SK-N-MC (cell line): ENCODE measurements around the gene MADCAM1.
"Not testable (repeated sequence)": the region's sequence is repeated elsewhere in the genome, so short reads cannot be mapped to it uniquely, and the experiment has no call there.

ENCODE experiments used
- DNase-seq: peaks from one replicate; pipeline ENCODE4 v3.0.0-alpha.2; 2011; ENCODE audit warnings: low read depth, low spot score
- H3K27ac ChIP-seq: fragments of 200-600 bp; sonication (generic); 2 replicates; pipeline ENCODE4 v1.5.1; 2016; ENCODE audit warnings: mixed run types
- H3K36me3 ChIP-seq: fragments of 200-600 bp; sonication (generic); 2 replicates; pipeline ENCODE4 v1.6.1; 2017; ENCODE audit warnings: antibody characterized with exemption, low read length, mixed read lengths; ENCODE audit not compliant: insufficient read depth
- H3K4me3 ChIP-seq: fragments of 200-600 bp; sonication (generic); 2 replicates; pipeline ENCODE4 v1.5.1; 2016
- H3K9ac ChIP-seq: fragments of 200-600 bp; sonication (generic); 2 replicates; pipeline ENCODE4 v1.8.0; 2017; ENCODE audit warnings: mixed run types, mixed read lengths; ENCODE audit not compliant: insufficient read length
- H3K9me3 ChIP-seq: fragments of 200-600 bp; sonication (generic); 2 replicates; pipeline ENCODE4 v1.6.1; 2017; ENCODE audit warnings: low read depth, mild to moderate bottlenecking, antibody characterized with exemption, low read length, moderate library complexity, mixed read lengths
- EZH2 ChIP-seq: fragments of 200-600 bp; sonication (generic); IDR thresholded peaks from one replicate; pipeline ENCODE4 v1.6.1; 2017; ENCODE audit warnings: antibody characterized with exemption
- FOXP2 ChIP-seq: optimal IDR thresholded peaks from 2 replicates; pipeline ENCODE3; 2011; ENCODE audit warnings: mild to moderate bottlenecking, moderate library complexity; ENCODE audit not compliant: insufficient read depth; ENCODE audit errors: extremely low read length, control extremely low read depth
- POLR2AphosphoS5 ChIP-seq: IDR thresholded peaks from 2 replicates; pipeline ENCODE4 v1.6.1; 2012; ENCODE audit warnings: mild to moderate bottlenecking, low read depth, low read length, borderline replicate concordance

The MADCAM1 gene

DNA sequence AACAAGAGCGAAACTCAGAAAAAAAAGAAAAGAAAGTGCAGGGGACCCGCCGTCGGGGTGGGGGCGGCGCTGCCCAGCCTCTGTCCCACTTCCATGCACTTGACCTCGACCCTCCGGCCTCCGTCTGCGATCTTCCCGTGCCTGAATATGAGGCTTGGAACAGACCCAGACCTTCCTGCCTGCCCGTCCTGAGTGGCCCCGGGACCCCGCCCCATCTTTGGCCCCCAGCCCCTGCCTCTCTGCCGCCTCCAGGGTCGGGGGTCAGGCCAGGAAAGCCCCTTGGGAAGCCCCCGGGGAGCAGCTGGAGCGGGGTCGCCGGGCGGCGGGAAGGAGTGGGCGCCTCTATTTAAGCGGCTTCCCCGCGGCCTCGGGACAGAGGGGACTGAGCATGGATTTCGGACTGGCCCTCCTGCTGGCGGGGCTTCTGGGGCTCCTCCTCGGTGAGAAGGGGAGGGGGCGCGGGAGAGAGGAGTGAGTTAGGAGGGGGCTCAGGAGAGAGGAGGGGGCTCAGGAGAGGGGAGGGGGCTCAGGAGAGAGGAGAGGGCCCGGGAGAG lies at the start of gene MADCAM1:
MADCAM1 (plus strand) TSS at position 375 of the 554 bp plus-strand sequence; CDS start at position 389, 14 bp downstream.
- Histone ChIP-seq H3K4me3 (no peak within 1 kb of the TSS), H3K27ac (no peak within 1 kb of the TSS)

DNA sequence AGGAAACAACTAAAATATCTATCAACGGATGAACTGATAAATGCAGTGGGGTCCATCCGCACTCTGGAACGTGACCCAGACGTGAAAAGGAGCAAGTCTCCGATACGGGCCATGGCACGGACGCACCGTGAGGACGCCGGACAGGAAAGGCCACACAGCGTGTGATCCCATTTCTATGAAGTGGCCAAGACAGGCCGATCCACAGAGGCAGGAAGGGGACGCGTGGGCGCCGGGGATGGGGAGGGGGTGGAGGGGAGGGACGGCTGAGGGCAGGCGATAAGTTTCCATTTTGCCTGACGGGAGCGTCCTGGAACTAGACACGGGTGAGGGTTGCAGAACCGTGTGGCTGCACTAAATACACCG lies 49.2 kb upstream of the MADCAM1 start:
- no peak for TF ChIP-seq EZH2
- no peak for TF ChIP-seq POLR2AphosphoS5
- TF ChIP-seq FOXP2 = no peak
- no peak overlapping the region for H3K4me3 ChIP-seq
- H3K9me3 ChIP-seq = no peaks in the 10 kb centered on the region
- no peak for DNase-seq
- H3K9ac ChIP-seq = no peak overlapping the region
- H3K27ac ChIP-seq = no peak overlapping the region
- H3K36me3 ChIP-seq = no peaks in the 10 kb centered on the region

More for the DNA sequence above, at the start of gene MADCAM1:
- Histone ChIP-seq H3K36me3 (no peaks in the 10 kb centered on the region), H3K9me3 (no peaks in the 10 kb centered on the region), H3K9ac (no peak within 1 kb of the TSS)
- TF ChIP-seq POLR2AphosphoS5 = no peak
- no peak for TF ChIP-seq EZH2
- no peak for TF ChIP-seq FOXP2
- no peak for DNase-seq

DNA sequence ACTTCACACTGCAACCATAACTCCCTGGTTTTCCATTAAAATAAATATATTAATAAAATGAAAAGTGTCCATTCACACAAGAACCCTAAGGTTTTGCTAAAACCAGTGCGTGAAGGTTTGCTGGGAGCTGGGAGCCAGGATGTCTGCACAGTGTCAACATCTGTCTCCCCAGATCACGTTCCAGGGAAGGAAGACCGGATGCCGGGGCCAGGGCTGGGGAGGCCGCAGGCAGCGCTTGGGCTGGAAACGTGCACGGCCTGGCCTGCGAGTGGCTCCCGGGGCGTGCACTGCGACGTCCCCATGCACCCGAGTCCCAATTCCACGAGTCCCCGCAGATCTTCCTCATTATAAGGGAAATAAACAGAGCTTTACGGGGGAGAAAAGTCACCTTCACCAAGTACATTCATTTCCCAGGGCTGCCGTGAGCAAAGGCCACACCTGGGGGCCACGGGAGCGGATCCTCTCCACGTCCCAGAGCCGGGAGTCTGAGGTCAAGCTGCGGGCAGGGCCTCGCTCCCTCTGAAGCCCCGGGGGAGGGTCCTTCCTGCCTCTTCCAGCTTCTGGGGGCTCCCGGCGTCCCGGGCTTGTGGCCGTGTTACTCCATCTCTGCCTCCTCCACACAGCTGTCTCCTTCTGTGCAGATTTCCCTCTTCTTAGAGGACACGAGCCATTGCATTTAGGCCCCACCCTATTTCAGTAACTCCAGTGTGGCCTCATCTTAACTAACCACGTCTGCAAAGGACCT lies 48.3 kb upstream of the MADCAM1 start:
- no peak overlapping the region for H3K27ac ChIP-seq

DNA sequence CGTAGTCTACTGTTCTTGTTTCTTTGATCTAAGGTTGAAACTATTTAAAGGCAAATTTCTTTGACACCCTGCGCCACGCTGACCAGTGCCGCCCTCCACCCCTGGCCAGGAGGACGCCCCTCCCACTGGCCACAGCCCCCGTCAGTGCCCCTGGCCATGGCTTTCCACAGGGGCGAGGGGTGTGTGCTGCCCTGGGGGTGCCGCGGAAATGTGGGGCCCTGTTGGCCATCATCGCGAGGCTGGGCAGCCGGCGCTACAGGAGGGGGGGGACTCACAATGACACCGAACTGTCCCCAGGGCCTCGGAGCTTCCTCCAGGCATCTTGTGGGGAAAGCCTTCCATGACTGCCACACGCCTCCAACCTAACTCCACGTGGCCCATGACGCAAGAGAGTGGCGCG lies 46.4 kb upstream of the MADCAM1 start:
- DNase-seq = no peak
- TF ChIP-seq FOXP2 (no peak), POLR2AphosphoS5 (no peak), EZH2 (no peak)
- H3K27ac ChIP-seq = no peak overlapping the region
- no peaks in the 10 kb centered on the region; the same call in 1 of the 2 replicates for H3K36me3 ChIP-seq
- no peak overlapping the region for H3K4me3 ChIP-seq
- H3K9ac ChIP-seq = no peak overlapping the region
- no peaks in the 10 kb centered on the region for H3K9me3 ChIP-seq

More for the DNA sequence above, 48.3 kb upstream of the MADCAM1 start:
- Histone ChIP-seq H3K9ac (no peak overlapping the region), H3K36me3 (no peaks in the 10 kb centered on the region; the same call in 1 of the 2 replicates), H3K4me3 (no peak overlapping the region), H3K9me3 (no peaks in the 10 kb centered on the region)
- TF ChIP-seq POLR2AphosphoS5 (no peak), EZH2 (no peak)
- DNase-seq = no peak

DNA sequence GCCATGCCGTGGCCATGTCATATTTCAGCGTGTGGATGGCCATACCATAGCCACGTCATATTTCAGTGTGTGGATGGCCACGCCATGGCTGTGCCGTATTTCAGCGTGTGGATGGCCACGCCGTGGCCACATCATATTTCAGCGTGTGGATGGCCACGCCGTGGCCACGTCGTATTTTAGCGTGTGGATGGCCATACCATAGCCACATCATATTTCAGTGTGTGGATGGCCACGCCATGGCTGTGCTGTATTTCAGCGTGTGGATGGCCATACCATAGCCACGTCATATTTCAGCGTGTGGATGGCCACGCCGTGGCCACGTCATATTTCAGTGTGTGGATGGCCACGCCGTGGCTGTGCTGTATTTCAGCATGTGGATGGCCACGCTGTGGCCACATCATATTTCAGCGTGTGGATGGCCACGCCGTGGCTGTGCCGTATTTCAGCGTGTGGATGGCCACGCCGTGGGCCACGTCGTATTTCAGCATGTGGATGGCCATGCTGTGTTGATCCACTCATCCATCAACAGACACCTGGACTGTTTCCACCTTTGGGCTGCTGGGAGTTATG lies 45.3 kb upstream of the MADCAM1 start:
- not testable (repeated sequence) for DNase-seq, H3K36me3 ChIP-seq, H3K27ac ChIP-seq, H3K9ac ChIP-seq, H3K4me3 ChIP-seq, H3K9me3 ChIP-seq

DNA sequence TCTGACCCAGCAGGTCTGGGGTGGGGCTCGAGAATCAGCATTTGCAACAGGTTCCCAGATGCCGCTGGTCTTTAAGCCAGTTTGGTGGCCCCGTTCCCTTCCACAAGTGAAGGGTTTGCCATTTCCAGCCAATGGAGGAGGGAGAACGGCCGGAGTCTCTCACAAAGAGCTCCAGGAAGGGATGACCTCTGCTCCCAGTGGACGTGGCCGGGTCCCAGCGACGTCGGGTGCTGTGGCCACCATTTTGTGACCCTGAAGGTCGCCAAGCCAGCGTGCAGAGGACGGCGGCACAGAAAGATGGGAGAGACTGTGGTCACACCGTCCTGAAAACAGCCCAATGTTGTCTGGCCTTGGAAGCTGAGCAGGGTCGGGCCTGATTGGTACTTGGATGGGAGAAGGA lies 43.5 kb upstream of the MADCAM1 start:
- no peak for DNase-seq
- Histone ChIP-seq H3K27ac (no peak overlapping the region), H3K9ac (no peak overlapping the region), H3K36me3 (no peaks in the 10 kb centered on the region; the same call in 1 of the 2 replicates), H3K9me3 (no peaks in the 10 kb centered on the region), H3K4me3 (no peak overlapping the region)
- TF ChIP-seq FOXP2 = no peak
- no peak for TF ChIP-seq EZH2
- no peak for TF ChIP-seq POLR2AphosphoS5

DNA sequence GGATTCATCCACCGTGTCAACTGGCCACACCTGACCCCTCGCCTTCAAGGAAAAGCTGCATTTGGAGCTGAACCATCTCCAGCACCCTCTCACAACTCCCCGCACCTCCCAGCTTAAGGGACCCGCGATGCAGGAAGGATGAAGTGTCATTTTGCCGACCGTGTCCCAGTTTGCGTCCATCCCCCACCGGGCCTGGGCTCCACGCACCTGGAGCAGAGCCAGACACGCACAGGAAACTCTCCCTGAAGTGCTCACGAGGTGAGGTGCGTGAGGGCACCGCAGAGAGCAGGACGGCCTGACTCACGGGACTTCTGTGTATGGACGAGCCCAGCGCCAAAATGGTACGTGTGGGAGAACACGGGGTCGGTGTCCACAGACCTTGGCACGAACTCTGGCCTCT lies 42.7 kb upstream of the MADCAM1 start:
- DNase-seq = no peak
- Histone ChIP-seq H3K9ac (no peak overlapping the region), H3K9me3 (no peaks in the 10 kb centered on the region), H3K36me3 (no peaks in the 10 kb centered on the region; the same call in 1 of the 2 replicates), H3K4me3 (no peak overlapping the region), H3K27ac (no peak overlapping the region)
- TF ChIP-seq POLR2AphosphoS5 = no peak
- no peak for TF ChIP-seq EZH2
- TF ChIP-seq FOXP2 = no peak

DNA sequence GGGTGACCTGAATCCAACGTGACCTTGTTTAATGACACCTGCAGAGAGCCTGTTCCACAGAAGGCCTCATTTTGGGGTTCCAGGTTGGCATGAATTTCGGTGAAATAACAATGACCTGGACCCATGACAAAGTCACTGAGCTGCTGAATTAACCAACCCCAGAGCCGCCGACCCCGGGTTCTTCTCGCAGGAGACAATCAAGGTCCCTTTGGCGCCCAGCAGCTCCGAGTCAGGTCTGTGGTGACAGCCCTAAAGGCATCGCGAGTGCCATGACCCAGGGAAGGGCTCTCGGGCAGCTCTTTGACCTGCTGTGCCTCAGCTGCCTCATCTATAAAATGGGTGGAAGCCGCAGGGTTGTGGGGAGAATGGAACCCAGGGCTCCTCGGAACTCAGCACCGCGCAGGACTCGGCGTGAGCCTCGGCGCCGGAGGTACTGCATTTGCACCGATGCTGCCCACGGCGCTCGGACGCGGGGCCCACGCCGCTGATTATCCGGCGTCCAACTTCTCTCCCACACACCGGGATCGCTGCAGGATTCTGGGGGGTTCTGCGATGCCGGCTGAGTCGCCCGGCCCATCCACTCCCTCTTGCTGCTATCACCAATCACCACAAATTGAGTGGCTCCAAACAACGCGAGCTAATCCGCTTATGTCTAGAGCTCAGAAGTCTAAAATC lies 41.1 kb upstream of the MADCAM1 start:
- Histone ChIP-seq H3K27ac (no peak overlapping the region), H3K9me3 (no peaks in the 10 kb centered on the region), H3K4me3 (no peak overlapping the region), H3K9ac (no peak overlapping the region), H3K36me3 (no peaks in the 10 kb centered on the region; the same call in 1 of the 2 replicates)
- TF ChIP-seq FOXP2 = no peak
- DNase-seq = no peak
